GM10266 (cell line): ENCODE data around the gene LRRC1.

Experiments
- DNase-seq: peaks from one replicate; pipeline ENCODE4 v3.0.0; 2012; ENCODE audit errors: extremely low spot score
- TF ChIP-seq, protein P1 (sequence below): IDR thresholded peaks from 2 replicates; pipeline ENCODE4 v1.5.1; 2012; ENCODE audit warnings: mild to moderate bottlenecking, low read depth; ENCODE audit not compliant: control insufficient read depth, insufficient read depth; ENCODE audit errors: missing control alignments

Gene LRRC1

DNA sequence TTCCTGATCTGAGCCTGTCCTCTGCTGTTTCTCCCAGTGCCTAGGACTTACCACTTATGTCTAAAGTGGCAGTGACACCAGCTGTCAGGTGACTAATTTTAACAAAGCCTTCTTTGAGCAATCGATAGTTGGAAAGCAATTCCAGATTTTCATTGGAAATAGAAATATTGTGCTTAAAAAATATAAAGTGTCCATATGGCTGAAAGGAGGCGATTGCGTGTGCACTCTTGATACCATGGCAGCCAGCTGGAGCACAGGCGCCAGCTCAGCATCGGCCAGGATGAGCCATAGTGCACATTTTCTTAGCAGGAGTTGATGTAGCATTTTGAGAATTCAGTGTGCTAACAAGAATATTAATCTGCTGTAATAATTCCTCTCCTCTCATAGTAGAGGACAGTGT, 70.0 kb downstream of the LRRC1 start:
- no peak for DNase-seq
- TF ChIP-seq, protein P1, sequence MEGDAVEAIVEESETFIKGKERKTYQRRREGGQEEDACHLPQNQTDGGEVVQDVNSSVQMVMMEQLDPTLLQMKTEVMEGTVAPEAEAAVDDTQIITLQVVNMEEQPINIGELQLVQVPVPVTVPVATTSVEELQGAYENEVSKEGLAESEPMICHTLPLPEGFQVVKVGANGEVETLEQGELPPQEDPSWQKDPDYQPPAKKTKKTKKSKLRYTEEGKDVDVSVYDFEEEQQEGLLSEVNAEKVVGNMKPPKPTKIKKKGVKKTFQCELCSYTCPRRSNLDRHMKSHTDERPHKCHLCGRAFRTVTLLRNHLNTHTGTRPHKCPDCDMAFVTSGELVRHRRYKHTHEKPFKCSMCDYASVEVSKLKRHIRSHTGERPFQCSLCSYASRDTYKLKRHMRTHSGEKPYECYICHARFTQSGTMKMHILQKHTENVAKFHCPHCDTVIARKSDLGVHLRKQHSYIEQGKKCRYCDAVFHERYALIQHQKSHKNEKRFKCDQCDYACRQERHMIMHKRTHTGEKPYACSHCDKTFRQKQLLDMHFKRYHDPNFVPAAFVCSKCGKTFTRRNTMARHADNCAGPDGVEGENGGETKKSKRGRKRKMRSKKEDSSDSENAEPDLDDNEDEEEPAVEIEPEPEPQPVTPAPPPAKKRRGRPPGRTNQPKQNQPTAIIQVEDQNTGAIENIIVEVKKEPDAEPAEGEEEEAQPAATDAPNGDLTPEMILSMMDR, result no peak

DNA sequence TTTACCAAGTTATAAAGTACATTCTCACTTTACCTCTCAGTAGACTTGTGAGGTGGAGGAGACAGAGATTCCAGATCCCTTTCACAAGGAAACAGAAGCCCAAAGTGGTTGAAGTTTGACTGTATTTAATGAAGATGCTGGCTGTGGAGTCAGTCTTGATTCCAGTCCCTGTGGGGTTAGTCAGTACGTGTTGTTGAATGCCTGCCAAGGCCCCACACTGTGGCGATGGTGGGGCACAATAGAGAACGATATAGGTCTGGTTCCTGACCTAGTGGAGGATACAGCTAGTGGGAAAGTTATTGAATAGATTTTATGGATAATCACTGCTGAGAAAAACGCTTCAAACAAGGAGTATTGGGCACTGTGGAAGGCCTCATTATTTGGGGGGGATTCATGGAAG, 71.4 kb downstream of the LRRC1 start:
- TF ChIP-seq, protein P1, result no peak
- no peak for DNase-seq

DNA sequence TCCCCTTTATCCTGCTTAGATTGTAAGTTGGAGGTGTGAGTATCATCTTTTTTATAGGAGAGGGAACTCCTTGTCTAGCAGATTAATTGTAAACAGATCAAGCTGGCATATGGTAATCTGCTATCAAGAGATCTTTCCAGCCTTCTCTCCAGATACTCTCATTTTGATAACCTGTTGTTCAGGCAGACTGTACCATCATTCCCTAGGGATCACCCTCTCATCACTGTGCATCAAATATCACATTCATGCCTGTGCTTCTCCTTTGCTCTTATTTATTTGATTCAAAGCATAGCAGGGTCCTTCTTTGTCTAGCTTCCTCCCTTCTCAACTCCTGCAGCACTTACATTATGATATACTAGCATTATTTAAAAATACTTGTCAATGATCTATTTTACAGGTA, 73.8 kb downstream of the LRRC1 start:
- TF ChIP-seq, protein P1, result no peak
- no peak for DNase-seq

DNA sequence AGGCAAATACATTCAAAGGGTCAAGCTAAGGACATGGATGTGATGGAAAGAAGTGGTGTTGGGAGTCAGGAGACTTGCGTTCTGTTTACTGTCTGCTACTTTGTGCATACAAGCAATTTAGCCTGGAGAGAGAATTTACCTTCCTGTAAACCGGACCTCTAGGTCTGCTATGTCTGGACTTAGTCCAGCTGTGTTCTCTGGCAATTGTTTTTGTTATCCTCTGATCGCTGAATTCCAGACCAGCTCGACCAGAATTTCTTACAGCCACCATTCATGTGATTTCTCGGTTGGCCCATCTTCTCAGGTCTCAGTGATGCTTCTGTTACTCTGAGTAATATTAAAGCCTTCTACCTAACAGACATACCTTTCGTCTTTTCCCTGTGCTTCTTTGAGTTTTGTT, 75.2 kb downstream of the LRRC1 start:
- DNase-seq, result no peak
- TF ChIP-seq, protein P1, result no peak

DNA sequence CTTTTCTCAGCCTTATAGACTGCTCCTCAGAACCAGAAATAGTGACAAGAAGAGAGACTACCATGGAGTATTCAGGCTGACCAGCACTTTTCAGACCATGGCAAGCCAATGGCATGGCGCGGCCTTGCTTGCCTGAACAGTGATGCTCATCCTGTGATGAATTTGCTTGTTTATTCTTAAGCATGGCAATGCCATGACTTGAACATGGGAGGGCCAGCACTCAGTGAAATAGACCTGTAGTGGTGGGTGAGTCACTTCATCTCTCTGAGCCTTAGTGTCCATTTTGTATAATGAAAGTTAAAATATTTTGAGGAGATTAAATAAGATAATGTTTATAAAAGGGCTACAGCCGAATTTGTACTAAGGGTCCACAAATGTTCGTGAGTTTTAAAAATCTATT, 79.1 kb downstream of the LRRC1 start:
- DNase-seq, result no peak
- TF ChIP-seq, protein P1, result no peak

DNA sequence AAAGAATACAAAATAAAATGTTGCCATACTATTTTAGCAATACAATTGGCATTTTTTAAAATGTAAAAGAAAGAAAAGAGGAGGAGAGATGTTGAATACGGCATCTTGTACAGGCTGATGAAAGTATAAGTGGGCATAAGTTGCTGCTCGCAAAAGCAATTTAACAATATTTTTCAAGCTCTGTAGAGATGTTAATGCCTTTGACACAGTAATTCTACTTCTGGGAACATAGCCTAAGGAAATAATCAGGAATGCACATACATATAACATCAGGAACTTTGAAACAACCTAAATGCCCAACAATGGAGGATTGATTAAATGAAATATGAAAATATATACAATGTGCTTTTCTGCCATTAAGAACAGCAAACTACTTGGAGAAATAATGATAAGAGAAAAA, 80.2 kb downstream of the LRRC1 start:
- TF ChIP-seq, protein P1, result no peak
- no peak for DNase-seq

DNA sequence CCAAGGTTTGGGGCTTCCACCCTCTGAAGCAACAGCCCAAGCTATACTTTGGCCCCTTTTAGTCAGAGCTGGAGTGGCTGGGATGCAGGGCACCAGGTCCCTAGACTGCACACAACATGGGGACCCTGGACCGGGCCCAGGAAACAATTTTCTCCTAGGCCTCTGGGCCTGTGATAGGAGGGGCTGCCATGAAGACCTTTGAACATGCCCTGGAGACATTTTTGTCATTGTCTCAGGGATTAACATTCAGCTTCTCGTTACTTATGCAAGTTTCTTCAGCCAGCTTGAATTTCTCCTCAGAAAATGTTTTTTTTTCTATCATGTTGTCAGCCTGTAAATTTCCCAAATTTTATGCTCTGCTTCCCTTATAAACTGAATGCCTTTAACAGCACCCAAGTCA, 82.3 kb downstream of the LRRC1 start:
- no peak for DNase-seq
- TF ChIP-seq, protein P1, result no peak
